ENCODE results near the gene BRSK1.

DNA sequence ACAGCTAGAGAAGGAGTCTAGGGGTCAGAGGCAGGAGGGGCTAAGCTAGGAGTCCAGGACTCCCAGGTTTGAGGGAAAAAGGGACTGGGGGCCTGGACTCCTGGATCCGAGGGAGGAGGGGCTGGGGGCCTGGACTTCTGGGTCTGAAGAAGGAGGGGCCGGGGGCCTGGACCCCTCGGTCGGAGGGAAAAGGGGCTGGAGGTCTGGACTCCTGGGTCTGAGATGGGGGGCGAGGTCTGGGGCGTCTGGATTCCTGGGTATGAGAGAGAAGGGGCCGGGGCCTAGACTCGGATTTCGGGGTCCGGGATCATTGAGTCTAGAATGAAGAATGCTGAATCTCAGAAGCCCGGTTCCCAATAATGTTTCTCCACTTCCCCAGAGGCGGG lies 18.5 kb downstream of the BRSK1 start:
- no peak for TF ChIP-seq ZBTB7A (IDR thresholded peaks at IDR 0.05; ENCODE audit: low read depth)
- no peak for TF ChIP-seq FOXM1 (IDR thresholded peaks at IDR 0.05; ENCODE audit: borderline replicate concordance, low read depth)
- TF ChIP-seq CREB1 (IDR thresholded peaks at IDR 0.05; ENCODE audit: low read depth) = no peak
- no peak for TF ChIP-seq TAF1 (IDR thresholded peaks at IDR 0.05; ENCODE audit: low read depth)
- TF ChIP-seq, protein P1, sequence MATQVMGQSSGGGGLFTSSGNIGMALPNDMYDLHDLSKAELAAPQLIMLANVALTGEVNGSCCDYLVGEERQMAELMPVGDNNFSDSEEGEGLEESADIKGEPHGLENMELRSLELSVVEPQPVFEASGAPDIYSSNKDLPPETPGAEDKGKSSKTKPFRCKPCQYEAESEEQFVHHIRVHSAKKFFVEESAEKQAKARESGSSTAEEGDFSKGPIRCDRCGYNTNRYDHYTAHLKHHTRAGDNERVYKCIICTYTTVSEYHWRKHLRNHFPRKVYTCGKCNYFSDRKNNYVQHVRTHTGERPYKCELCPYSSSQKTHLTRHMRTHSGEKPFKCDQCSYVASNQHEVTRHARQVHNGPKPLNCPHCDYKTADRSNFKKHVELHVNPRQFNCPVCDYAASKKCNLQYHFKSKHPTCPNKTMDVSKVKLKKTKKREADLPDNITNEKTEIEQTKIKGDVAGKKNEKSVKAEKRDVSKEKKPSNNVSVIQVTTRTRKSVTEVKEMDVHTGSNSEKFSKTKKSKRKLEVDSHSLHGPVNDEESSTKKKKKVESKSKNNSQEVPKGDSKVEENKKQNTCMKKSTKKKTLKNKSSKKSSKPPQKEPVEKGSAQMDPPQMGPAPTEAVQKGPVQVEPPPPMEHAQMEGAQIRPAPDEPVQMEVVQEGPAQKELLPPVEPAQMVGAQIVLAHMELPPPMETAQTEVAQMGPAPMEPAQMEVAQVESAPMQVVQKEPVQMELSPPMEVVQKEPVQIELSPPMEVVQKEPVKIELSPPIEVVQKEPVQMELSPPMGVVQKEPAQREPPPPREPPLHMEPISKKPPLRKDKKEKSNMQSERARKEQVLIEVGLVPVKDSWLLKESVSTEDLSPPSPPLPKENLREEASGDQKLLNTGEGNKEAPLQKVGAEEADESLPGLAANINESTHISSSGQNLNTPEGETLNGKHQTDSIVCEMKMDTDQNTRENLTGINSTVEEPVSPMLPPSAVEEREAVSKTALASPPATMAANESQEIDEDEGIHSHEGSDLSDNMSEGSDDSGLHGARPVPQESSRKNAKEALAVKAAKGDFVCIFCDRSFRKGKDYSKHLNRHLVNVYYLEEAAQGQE (IDR thresholded peaks at IDR 0.05; ENCODE audit: low read depth) = no peak
- no peak for TF ChIP-seq EP300 (IDR thresholded peaks at IDR 0.05; ENCODE audit: borderline replicate concordance)
- TF ChIP-seq, protein P2, sequence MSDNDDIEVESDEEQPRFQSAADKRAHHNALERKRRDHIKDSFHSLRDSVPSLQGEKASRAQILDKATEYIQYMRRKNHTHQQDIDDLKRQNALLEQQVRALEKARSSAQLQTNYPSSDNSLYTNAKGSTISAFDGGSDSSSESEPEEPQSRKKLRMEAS (IDR thresholded peaks at IDR 0.05) = no peak
- no peak for TF ChIP-seq RAD21 (IDR thresholded peaks at IDR 0.05; ENCODE audit: low read depth)
- no peak for TF ChIP-seq TCF12 (IDR thresholded peaks at IDR 0.05; ENCODE audit: low read depth)
- TF ChIP-seq, protein P3, sequence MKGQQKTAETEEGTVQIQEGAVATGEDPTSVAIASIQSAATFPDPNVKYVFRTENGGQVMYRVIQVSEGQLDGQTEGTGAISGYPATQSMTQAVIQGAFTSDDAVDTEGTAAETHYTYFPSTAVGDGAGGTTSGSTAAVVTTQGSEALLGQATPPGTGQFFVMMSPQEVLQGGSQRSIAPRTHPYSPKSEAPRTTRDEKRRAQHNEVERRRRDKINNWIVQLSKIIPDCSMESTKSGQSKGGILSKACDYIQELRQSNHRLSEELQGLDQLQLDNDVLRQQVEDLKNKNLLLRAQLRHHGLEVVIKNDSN (IDR thresholded peaks at IDR 0.05) = no peak
- TF ChIP-seq TEAD4 (IDR thresholded peaks at IDR 0.05) = no peak
- TF ChIP-seq CEBPB (IDR thresholded peaks at IDR 0.05) = no peak
